Activated T-helper 2 cell treated with anti-CD3 and anti-CD28 coated beads, Interferon-gamma antibody, Interleukin-2, Interleukin-4, amounts not matched to agents 10 μg/mL and 5 μg/mL and 100 μg/mL, durations not matched to agents 14 hours and 24 hours and 36 hours (primary cell): Measurements from ENCODE around the gene SLC9A1. TPM values are rescaled to one million over a fixed set of nuclear protein-coding genes. Genes with fewer than 3 reads are reported as not detected.

Experiments
- DNase-seq: peaks from one replicate; pipeline ENCODE4 v3.0.0; 2021; ENCODE audit warnings: low spot score
- H3K27ac Mint-ChIP-seq: one replicate; pipeline ENCODE4 v1.8.0; 2021; ENCODE audit warnings: mixed read lengths
- H3K27me3 Mint-ChIP-seq: one replicate; pipeline ENCODE4 v1.8.0; 2021; ENCODE audit warnings: low read depth, mixed read lengths
- H3K36me3 Mint-ChIP-seq: one replicate; pipeline ENCODE4 v1.8.0; 2021; ENCODE audit warnings: low read depth, mixed read lengths
- H3K4me1 Mint-ChIP-seq: one replicate; pipeline ENCODE4 v1.8.0; 2021; ENCODE audit warnings: low read depth, mixed read lengths
- H3K4me3 Mint-ChIP-seq: one replicate; pipeline ENCODE4 v1.8.0; 2021; ENCODE audit warnings: low read depth, mild to moderate bottlenecking, moderate library complexity, mixed read lengths
- H3K9me3 Mint-ChIP-seq: one replicate; pipeline ENCODE4 v1.8.0; 2021; ENCODE audit warnings: mixed read lengths
- intact Hi-C: fragments of 100-400 bp; cut with micrococcal nuclease; formaldehyde crosslinking; loops from one replicate; pipeline ENCODE4 v1.15.1; 2023
- total RNA-seq: library from RNA; stranded (reverse); gene quantifications from 2 replicates; pipeline ENCODE4 v1.2.3, GENCODE V29; 2022

The SLC9A1 gene
- total RNA-seq, 1 donor from 2014 or later: 27.2 TPM

DNA sequence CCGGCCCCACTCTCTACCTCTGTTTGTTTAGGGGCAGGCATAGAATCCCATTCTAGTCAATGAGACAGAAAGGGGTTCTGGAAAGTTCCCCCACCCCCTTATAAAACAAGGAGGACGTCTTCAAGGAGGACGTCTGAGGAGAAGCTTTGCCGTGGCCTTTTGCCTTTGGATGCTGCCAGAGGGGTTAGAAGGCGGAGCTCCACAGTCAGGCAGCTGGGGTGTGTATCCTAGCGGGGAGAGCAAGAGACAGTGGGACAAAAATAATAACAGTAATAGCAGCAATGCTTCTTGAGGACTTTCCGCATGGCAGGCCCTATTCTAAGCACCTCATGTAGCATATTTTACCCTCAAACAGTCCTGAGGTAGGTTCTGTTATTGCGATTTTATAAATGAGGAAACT, 94.0 kb downstream of the SLC9A1 start:
- Mint-ChIP-seq H3K4me1 (no peaks in the 10 kb centered on the region), H3K27me3 (no peaks in the 10 kb centered on the region), H3K9me3 (no peaks in the 10 kb centered on the region), H3K36me3 (no peaks in the 10 kb centered on the region), H3K4me3 (no peak overlapping the region), H3K27ac (no peak overlapping the region)
- intact Hi-C loops: no loop called here
- no peak for DNase-seq

- H3K9me3 Mint-ChIP-seq: no peaks in the 10 kb centered on the region
- no peak overlapping the region for H3K27ac Mint-ChIP-seq
- no peaks in the 10 kb centered on the region for H3K4me1 Mint-ChIP-seq
- no peaks in the 10 kb centered on the region for H3K27me3 Mint-ChIP-seq
- no peak overlapping the region for H3K4me3 Mint-ChIP-seq
- no peaks in the 10 kb centered on the region for H3K36me3 Mint-ChIP-seq
- no peak for DNase-seq
- intact Hi-C loops: no loop called here
These were observed 95.8 kb downstream of the SLC9A1 start for GRCh38 chr1:27058966-27059669.

GRCh38 chr1:27057801-27058625, 96.9 kb downstream of the SLC9A1 start:
- H3K4me1 Mint-ChIP-seq: no peaks in the 10 kb centered on the region
- no peak for DNase-seq
- no peak overlapping the region for H3K4me3 Mint-ChIP-seq
- no peaks in the 10 kb centered on the region for H3K9me3 Mint-ChIP-seq
- intact Hi-C loops: no loop called here
- no peaks in the 10 kb centered on the region for H3K27me3 Mint-ChIP-seq
- H3K27ac Mint-ChIP-seq: no peak overlapping the region
- H3K36me3 Mint-ChIP-seq: no peaks in the 10 kb centered on the region

DNA sequence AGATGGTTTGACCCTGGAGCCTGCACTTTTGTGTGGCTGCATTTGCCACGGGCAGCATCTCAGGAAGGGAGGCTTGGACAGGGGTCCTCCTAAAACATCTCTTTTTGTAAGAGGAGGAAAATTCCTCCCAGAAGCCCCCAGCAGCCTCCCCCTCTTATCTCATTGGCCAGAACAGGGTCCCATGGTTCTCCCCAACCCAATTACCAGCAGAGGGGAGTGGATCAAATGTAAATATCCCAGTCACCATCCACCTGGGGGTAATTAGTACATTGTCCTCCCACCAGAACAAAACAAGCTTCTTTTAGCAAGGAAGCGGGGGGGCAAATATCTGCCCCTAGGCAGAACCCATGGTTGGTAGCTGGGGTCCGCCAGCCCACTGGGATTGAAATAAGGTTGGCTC, 97.5 kb downstream of the SLC9A1 start:
- DNase-seq: no peak
- Mint-ChIP-seq H3K27me3 (no peaks in the 10 kb centered on the region), H3K9me3 (no peaks in the 10 kb centered on the region), H3K4me3 (no peak overlapping the region), H3K4me1 (no peaks in the 10 kb centered on the region), H3K27ac (no peak overlapping the region), H3K36me3 (no peaks in the 10 kb centered on the region)
- intact Hi-C loops: no loop called here

DNA sequence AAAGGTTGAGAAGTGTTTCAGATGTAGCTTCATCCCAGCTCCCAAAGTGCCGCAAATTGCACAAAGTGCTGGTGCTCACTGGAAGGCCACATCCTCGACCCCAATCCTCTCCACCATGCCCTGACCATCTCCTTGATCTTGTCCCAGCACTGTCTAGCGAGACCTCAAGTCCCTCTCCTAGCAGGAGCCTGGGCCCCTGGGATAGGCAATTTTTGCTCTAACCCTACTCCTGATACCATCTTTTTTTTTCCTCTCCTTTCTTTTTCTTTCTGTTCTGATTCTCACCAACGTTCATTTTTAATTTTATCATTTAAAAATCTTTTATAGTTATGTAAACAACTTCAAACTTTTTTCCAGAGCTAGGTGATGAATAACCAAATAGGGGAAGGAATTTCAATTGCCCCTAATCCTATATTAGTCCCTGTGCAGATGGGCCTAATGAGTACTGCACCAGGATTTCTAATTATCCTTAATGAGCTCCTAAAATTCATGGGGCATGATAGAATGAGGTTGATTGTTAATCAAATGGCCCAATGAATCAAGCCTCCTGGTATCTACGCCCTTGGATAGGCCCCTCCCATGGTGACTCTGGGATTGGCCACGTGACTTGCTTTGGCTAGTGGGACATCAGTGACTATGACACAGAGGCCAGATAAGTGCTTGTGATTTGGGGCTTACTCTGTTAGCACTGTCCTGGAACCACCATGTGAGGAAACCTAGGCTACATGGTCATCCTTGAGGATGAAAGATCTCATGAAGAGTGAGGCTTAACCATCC, 100.8 kb downstream of the SLC9A1 start:
- Mint-ChIP-seq H3K4me1 (no peaks in the 10 kb centered on the region), H3K27me3 (no peaks in the 10 kb centered on the region), H3K36me3 (no peaks in the 10 kb centered on the region), H3K27ac (no peak overlapping the region), H3K9me3 (no peaks in the 10 kb centered on the region), H3K4me3 (no peak overlapping the region)
- intact Hi-C loops: no loop called here
- DNase-seq: no peak

GRCh38 chr1:27052527-27052926, 102.4 kb downstream of the SLC9A1 start:
- no peaks in the 10 kb centered on the region for H3K36me3 Mint-ChIP-seq
- no peak overlapping the region for H3K27ac Mint-ChIP-seq
- no peaks in the 10 kb centered on the region for H3K4me1 Mint-ChIP-seq
- no peak overlapping the region for H3K4me3 Mint-ChIP-seq
- intact Hi-C loops: no loop called here
- no peak for DNase-seq
- H3K27me3 Mint-ChIP-seq: no peaks in the 10 kb centered on the region
- H3K9me3 Mint-ChIP-seq: no peaks in the 10 kb centered on the region

GRCh38 chr1:27049607-27050006, 105.3 kb downstream of the SLC9A1 start:
- Mint-ChIP-seq H3K36me3 (no peaks in the 10 kb centered on the region), H3K27ac (no peak overlapping the region), H3K9me3 (no peaks in the 10 kb centered on the region), H3K4me1 (peaks cover 16% of the 10 kb centered on the region), H3K4me3 (no peak overlapping the region), H3K27me3 (no peaks in the 10 kb centered on the region)
- intact Hi-C loops: no loop called here
- DNase-seq: no peak

DNA sequence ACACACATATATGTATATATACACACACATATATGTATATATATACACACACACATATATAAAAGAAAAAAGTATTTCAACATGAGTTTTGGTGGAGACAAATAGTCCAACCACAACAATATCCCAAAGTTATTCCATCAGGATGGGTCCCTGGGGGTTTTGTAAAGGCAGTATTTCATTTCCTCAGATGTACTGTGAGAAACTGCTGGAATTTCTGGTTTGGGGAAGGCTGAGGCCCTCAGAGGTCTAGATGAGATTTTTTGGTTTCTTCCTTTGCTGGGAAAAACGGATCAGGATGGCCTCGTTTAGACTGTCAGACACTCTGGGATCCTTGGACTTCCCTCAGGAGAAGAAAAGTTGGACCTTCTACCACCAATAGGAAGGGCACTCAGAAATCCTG, 105.8 kb downstream of the SLC9A1 start:
- Mint-ChIP-seq H3K4me1 (peaks cover 16% of the 10 kb centered on the region), H3K36me3 (no peaks in the 10 kb centered on the region)

More for the DNA sequence above, 105.8 kb downstream of the SLC9A1 start:
- H3K4me3 Mint-ChIP-seq: no peak overlapping the region
- intact Hi-C loops: no loop called here
- DNase-seq: no peak
- H3K27ac Mint-ChIP-seq: no peak overlapping the region
- no peaks in the 10 kb centered on the region for H3K9me3 Mint-ChIP-seq
- no peaks in the 10 kb centered on the region for H3K27me3 Mint-ChIP-seq

Other genes starting within 250 kb of the SLC9A1 start
- gene NR0B2, start 241.2 kb downstream of the SLC9A1 start, total RNA-seq: not detected in 2 replicates
- gene NUDC, start 233.4 kb downstream of the SLC9A1 start, total RNA-seq: 133 and 134 TPM in 2 replicates
- not detected in 2 replicates for gene KDF1, start 194.7 kb downstream of the SLC9A1 start, total RNA-seq
- gene TRNP1, start 161.4 kb downstream of the SLC9A1 start, total RNA-seq: 0.85 and 0.89 TPM in 2 replicates
- 0.07 TPM in 1 of 2 replicates, not detected in the other for gene TENT5B, start 142.3 kb downstream of the SLC9A1 start, total RNA-seq
- 22.3 and 22.4 TPM in 2 replicates for gene WDTC1, start 79.5 kb upstream of the SLC9A1 start, total RNA-seq
- gene TMEM222, start 167.0 kb upstream of the SLC9A1 start, total RNA-seq: 32.1 and 35.7 TPM in 2 replicates
- 20.0 and 25.7 TPM in 2 replicates for gene SYTL1, start 186.9 kb upstream of the SLC9A1 start, total RNA-seq
- gene MAP3K6, start 211.8 kb upstream of the SLC9A1 start, total RNA-seq: 15.8 and 22.0 TPM in 2 replicates
- gene FCN3, start 219.7 kb upstream of the SLC9A1 start, total RNA-seq: not detected in 2 replicates
- gene CD164L2, start 228.2 kb upstream of the SLC9A1 start, total RNA-seq: not detected in 2 replicates
- gene GPR3, start 237.5 kb upstream of the SLC9A1 start, total RNA-seq: 3.7 and 3.9 TPM in 2 replicates